ENCODE measurements around the gene HSP90AA1. TPM values are rescaled to one million over a fixed set of nuclear protein-coding genes. Genes with fewer than 3 reads are reported as not detected.
"Not testable (repeated sequence)": the region's sequence is repeated elsewhere in the genome, so short reads cannot be mapped to it uniquely, and the experiment has no call there.

The HSP90AA1 gene
- total RNA-seq, 1 donor from 2014 or later: 473 TPM

DNA sequence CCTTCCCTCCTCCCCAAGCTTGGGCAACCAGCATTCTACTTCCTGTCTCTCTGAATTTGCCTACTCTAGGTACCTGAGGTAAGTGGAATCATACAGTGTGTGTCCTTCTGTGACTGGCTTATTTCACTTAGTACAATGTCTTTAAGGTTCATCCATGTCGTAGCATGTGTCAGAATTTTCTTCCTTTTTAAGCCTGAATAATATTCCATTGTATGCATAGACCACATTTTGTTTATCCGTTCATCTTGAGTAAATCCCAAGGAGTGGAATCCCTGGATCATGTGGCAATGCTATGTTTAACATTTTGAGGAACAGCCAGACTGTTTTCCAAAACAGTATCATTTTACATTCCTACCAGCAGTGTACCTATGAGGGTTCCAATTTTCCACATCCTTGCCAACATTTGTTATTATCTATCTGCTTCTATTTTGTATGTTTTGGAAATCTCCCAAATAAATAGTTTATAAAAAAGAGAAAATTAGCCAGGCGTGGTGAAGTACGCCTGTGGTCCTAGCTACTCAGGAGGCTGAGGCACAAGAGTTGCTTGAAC lies 12.4 kb downstream of the HSP90AA1 start:
- DNase-seq (ENCODE audit: low spot score): no peak

DNA sequence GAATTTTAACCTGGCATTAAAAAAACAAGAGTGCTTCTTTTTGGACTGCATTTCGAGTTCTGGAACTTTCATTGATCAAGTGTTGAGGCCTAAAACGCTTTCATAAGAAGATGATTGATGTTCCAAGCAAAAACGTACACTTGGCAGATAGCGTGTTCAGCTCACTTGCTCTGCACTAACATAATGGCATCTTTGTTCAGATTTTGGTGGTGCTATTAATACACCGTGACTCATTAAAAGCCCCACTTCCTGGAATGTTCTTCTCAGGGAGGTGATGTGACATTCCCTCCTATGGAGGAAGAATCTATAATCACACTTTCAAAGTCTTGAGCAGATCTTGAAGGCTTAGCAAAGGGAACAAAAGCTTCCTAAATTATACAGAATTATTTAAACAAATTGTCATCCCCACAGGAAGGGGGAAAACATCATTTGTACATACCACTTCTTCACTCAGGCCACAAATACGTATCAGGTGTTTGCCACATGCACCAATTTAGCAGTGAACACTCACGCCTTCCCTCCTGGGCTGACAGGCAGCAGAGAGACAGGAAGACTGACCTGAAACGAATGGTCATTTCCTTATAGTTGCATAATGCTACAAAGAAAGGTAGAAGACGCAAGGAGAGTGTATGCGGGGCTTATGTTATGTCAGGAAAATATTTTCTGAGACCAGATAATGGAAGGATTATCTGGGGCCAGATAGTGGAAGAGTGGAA lies 15.4 kb downstream of the HSP90AA1 start:
- no peak for DNase-seq (ENCODE audit: low spot score)

DNA sequence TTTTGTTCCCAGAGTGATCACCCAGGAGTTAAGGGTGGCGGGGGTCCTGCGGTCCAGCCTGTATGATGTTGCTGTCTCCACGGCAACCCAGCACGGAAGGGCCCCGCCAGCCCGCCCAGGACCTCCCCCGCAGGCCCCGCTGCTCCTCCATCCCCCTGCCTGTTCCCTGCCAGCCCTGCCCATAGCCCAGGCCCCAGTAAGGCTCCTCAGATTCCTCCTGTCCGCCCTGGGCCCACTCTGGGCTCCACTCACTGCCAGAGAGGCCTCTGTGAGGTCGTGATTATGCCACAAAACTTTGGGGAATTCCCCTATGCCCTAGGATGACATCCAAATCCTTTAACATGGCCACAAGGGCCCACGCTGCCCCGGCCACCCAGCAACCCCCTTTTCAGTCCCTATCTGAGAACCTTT lies 20.8 kb downstream of the HSP90AA1 start:
- DNase-seq (ENCODE audit: low spot score): no peak

DNA sequence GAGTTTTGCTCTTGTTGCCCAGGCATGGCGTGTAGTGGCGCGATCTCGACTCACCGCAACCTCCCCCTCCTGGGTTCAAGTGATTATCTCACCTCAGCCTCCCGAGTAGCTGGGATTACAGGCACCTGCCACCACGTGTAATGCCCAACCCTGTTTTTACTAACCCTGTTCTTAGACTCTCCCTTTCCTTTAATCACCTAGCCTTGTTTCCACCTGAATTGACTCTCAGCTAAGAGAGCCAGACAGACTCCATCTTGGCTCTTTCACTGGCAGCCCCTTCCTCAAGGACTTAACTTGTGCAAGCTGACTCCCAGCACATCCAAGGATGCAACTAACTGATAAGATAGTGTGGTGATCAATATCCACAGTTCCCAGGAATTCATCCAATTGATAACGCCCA lies 22.3 kb downstream of the HSP90AA1 start:
- DNase-seq (ENCODE audit: low spot score): not testable (repeated sequence)

DNA sequence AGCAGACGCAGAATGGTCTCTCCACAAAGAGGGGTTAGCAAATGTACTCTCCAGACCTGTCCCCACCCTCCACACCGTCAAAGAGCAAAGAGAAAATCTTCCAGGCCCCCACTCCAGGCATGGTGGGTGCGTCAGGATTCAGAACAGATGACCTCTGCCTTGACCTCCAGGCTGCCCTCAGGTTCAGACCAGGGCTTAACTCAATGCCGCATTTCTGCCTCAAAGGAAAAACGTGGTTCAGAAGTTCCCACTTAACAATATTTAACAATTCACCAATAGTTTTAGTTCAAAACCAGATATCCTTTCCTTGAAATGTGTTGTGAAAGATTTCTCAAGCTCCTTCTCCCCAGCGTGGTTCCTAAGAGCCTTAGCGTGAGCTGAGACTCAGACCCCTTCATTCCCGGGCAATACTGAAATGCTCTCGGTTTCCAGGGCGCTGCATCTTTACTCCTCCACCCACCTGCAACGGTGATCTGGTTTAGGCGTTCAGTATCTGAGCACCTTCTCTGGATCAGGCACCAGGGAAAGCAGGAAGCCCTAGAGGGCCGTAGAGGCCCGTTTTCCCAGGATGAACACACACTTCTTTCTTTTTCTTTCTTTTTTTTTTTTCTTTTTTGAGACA lies 22.9 kb downstream of the HSP90AA1 start:
- DNase-seq (ENCODE audit: low spot score): no peak

DNA sequence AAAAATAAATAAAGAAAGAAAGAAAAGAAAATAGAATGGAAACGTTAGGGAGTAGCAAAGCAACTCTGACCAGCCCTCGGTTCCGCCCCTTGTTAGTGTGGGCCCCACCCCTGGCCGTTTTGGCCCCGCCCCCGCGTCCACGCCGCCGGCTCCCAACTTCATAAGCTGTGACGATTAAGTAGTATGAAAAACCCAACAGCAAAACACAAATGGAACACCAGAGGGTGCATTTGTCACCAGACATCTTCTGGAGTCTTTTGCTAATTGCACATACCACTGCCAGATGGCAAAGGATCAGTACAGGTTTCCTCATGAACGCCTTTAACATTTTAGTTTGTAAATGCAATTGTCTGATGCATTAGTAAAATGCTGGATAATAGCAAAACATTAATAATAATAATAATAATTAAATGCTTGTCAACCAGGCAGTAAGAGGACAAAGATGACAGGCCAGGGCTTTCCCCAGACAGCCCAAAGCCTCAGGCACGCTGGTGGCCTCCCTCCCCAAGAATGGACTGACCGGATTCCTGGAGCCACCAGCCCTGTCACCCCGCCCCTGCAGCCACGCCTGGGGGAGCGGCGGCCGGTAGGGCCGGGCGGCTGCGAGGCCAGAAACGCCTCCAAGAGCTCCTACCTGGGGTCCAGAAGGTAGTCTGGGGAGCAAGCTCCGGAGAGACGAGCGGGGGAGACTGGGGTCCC lies 23.6 kb downstream of the HSP90AA1 start:
- no peak for DNase-seq (ENCODE audit: low spot score)

DNA sequence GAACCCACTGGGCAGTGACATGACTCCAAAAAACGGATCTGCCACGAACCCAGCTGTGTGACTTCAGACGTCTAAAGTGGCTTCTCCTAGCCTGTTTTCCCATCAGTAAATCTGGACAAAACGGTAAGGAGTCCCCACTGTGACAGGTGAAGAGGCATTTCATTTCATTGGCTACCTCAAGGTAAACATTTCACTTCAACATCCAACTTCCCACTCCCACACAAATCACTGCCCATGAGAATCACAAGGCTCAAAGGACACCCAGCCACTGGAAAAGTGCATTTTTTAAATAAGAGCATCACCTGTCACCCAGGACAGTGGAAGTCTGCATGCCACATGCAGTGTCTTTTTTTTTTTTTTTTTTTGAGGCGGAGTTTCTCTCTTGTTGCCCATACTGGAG lies 27.9 kb downstream of the HSP90AA1 start:
- DNase-seq (ENCODE audit: low spot score): no peak

DNA sequence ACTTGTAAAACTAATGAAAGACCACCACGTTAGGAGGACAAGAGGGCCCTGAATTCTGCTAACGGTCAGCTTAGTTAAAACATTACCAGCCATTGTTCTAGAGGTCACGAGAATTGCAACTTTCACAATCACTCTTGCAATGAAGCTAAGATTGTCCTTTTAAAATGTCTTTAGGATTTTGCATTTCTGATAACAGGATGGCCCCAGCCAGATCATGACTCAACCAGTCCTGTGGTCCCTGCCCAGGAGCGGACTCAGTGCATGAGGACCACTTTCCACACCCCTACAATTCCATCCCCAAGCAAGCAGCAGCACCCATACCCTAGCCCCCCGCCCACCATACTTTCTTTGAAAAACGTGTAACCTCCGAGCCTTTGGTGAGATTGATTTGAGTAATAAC lies 28.7 kb downstream of the HSP90AA1 start:
- DNase-seq (ENCODE audit: low spot score): no peak

DNA sequence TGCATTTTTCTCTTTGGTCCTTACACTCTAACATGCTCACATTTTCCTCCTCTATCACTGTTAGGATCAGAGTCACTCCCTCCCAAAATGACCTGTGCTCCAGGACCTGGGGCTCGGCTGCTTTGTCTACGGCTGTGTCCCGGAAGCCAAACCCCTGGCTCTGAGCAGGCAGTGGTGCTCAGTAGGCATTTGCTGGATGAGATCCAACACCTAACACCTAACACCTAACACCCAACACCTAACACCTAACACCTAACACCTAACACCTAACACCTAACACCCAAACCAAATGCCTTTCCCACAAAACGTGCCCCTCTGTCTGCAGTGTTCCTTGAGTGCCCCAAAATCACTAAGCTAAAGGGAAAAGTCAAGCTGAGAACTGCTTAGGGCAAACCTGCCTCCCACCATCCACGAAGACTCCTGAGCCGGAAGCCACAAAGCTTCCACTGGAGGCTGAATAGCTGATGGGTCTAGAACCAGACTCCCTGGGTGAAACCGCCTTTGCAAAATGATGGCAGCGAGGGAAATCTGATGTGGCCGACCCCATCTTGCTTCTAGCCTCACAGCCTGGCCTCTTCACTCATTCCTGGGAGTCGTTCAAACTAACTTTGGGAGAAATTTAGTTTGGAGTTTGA lies 29.2 kb downstream of the HSP90AA1 start:
- DNase-seq (ENCODE audit: low spot score): no peak

DNA sequence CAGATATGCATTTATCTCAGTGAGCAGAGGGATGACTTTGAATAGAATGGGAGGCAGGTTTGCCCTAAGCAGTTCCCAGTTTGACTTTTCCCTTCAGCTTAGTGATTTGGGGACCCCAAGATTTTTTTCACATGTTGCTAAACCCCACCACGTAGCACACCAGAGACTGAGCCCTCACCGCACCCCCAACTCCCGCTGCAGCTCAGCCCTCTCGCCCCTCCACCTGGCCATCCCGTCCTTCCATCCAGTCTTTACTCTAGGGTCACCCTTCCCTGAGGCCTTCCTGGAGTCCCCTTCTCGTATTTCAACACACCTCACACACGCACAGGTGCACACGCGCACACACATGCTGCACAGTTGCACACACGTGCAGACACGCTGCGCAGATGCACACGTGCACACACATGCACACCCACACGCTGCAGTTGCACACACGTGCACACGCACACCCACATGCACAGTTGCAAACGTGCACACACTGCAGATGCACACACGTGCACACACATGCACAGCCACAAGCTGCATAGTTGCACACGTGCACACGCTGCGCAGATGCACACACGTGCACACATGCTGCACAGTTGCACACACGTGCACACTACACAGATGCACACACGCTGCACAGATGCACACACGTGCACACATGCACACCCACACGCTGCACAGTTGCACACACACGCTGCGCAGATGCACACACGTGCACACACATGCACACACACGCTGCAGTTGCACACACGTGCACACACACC lies 30.0 kb downstream of the HSP90AA1 start:
- no peak for DNase-seq (ENCODE audit: low spot score)

DNA sequence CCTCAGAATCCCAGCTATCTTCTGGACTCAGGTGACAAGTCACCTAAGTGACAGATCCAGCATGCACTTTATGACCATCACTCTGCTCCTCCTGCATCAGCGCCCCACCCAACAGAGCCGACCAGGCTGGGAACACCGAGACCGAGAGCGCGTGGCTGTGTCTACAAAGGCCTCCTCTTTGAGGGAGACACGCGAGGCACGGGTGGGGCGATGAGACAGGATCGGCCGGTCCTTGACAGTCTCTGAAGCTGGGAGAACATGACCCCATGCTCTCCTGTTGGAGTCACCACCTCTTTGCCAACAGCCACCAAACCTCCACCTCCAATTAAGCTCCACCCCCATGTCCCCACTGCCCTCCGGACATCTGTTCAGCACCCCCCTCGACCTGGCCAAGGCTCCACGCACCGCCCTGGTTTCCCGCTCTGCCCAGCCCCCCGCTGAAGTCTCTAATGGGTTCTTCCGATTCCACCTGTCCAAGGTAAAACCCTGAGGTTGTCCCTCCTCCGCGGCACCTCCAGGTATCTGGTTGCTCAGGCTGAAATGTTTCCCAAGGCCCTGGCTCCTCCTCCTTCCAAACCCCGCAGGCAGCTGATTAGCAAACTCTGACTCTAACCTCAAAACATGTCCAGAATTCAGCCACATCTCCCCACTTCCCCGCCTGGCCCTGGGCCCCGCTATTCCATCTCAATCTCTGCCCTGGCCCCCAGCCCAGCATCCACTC lies 31.5 kb downstream of the HSP90AA1 start:
- DNase-seq (ENCODE audit: low spot score): no peak

DNA sequence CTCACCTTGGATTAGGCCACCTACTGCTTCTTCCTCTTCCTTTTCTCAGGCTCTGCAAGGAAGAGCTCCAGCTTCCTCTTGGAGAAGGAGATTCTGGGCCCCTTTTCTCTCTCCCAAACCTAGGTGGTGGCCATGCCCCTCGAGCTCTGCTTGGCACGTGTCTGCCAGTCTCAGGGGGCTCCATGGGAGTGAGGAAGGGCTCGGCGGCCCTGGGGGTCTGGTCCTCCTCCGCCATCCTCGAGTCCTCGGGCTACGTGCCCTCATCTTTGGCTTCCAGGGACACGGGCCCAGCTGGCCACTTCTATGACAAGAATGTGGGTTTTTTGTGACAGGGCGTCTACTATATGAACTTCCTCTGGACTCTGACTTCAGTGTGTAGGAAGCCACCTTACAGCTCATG lies 34.3 kb downstream of the HSP90AA1 start:
- no peak for DNase-seq (ENCODE audit: low spot score)

DNA sequence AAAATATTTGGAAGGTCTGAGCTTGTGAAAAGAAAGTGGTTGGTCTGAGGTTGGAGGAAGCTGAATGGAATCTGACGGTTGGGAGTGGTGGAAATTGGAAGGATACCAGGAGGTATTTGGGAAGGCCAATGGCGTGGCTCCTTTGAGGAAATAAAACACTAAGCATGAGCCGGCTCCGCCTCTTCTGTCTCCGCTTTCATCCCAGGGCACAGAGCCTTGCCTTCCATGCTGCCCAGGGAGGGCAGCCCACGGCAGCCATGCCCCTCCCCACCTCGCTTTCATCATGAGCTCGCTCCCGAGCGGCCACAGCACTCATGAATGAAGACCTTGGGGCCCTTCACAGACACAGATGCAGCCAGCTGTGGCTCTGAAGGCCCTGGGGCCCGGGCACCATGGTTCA lies 36.2 kb downstream of the HSP90AA1 start:
- DNase-seq (ENCODE audit: low spot score): no peak

DNA sequence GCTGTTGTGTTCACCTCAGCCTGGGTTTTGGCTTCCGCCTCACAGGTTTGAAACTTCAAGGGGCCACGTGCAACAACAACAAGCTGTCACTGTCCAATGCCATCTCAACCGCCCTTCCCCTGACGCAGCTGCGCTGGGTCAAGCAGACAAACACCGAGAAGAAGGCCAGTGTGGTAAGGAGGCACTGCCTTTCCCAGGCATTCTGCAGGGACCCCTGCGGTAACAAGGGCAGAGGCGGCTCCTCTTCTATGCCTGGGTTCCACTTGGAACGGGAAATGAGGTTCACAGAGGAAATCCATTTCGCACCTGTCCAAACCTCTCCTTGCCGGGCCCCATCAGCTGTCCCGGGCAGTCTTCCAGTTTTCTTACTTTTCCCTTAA lies 36.8 kb downstream of the HSP90AA1 start:
- no peak for DNase-seq (ENCODE audit: low spot score)

DNA sequence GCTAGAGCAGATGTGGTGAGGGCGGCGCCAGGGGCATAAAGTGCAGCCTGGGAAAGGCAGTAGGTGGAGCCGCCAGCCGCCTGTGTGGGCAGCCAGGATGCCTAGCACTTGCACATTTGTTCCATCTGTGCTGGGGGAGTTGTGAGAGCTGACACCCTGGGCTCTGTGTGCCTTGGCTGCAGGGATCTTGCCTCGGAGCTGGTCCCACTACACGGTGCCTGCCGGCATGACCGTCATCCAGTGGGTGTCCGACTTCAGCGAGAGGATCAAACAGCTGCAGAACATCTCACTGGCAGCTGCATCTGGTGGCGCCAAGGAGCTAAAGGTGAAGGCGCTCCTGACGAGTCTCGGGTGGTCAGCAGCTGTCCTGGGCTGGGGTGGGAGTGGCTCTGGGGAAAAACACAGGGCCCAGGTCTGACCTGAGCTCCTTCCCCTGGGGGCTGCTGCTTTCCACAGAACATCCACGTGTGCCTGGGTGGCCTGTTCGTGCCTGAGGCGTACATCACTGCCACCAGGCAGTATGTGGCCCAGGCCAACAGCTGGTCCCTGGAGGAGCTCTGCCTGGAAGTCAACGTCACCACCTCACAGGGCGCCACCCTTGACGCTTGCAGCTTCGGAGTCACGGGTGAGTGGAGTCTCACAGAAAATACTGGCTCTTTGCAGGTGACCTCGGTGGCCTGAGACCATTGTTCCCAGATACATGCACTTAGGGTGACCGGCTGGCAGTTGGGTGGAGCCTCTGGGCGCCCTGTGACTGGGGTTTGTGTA lies 37.4 kb downstream of the HSP90AA1 start:
- no peak for DNase-seq (ENCODE audit: low spot score)

DNA sequence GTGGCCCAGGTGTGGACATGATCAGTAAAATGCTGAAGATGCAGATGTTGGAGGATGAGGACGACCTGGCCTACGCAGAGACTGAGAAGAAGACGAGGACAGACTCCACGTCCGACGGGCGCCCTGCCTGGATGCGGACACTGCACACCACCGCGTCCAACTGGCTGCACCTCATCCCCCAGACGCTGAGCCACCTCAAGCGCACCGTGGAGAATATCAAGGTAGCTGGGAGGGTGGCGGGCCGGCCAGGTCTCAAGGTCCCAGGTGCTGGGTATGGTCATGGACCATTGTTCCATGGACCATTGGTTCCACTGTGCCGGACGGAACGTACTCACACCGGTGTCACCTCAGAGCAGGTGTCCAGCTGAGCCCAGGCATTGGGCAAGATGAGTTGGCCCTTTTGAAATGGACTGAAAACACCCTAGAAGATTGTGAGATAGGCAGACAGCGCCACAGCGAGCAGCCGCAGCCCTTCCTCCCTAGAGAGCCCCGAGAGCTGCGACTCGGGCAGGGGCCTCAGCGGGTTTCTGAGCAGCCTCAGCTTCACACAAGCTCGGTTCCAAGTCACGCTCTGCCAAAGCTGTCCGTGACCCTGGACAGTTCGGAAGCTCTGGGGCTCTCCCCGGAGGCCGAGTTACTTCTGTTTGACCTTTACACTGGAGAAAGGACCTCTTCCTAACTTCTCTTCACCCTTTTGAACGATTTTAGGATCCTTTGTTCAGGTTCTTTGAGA lies 38.9 kb downstream of the HSP90AA1 start:
- DNase-seq (ENCODE audit: low spot score): no peak

DNA sequence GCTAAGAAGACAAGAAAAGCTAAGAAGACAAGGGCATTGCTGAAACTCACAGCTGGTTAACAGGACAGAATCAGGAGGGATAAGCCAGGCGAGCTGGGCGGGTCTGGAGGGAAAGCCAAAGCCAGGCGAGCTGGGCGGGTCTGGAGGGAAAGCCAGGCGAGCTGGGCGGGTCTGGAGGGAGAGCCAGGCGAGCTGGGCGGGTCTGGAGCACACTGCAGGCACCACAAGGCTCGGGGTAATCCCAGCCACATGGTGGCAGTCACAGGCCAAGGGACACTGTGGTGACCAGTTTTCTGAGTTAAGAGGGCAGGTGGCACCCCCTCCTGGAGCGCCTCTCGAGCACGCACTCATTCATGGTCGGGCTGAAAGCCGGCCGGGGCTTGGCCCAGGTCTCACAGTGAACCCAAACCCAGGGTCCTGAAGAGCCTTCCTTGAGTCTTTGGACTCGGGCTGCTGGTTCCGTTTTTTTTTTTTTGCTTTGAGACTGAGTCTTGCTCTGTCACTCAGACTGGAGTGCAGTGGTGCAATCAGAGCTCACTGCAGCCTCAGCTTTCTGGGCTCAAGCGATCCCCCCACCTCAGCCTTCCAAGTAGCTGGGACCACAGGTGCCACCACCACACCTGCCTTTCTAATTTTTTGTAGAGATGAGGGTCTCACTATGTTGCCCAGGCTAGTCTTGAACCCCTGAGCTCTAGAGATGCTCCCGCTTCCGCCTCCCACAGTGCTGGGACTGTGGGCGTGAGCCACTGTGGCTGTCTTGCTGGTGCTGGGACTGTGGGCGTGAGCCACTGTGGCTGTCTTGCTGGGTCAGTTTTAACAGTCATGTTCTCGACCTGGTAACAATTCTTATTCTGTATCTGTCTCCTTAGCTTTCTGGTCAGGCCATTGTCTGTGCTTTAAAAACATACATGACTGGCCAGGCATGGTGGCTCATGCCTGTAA lies 40.2 kb downstream of the HSP90AA1 start:
- no peak for DNase-seq (ENCODE audit: low spot score)

DNA sequence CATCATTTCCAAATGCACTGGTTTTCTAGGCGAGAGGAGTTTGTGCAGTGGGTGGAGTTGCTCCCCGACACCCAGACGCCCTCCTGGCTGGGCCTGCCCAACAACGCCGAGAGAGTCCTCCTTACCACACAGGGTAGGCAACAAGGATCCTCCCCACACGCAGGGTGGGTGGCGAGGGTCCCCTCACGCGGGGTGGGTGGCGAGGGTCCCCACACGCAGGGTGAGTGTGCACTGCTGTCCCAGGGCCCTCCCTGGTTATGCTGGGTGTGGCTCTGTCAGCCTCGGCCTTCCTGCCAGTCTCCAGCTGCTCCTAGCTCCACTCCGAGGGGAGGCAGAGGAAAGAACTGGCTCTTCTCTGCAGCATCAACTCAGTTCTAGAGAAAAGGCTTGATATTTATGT lies 42.3 kb downstream of the HSP90AA1 start:
- DNase-seq (ENCODE audit: low spot score): no peak

Data from mesenteric fat pad (tissue), 1 donor.